Measurements from ENCODE around the gene MYBPC2. TPM values are rescaled to one million over a fixed set of nuclear protein-coding genes. Genes with fewer than 3 reads are reported as not detected.

The MYBPC2 gene
- total and polyA plus RNA-seq, 12 donors: 0.01 to 0.35 (median 0.13) TPM; not detected in 9

DNA sequence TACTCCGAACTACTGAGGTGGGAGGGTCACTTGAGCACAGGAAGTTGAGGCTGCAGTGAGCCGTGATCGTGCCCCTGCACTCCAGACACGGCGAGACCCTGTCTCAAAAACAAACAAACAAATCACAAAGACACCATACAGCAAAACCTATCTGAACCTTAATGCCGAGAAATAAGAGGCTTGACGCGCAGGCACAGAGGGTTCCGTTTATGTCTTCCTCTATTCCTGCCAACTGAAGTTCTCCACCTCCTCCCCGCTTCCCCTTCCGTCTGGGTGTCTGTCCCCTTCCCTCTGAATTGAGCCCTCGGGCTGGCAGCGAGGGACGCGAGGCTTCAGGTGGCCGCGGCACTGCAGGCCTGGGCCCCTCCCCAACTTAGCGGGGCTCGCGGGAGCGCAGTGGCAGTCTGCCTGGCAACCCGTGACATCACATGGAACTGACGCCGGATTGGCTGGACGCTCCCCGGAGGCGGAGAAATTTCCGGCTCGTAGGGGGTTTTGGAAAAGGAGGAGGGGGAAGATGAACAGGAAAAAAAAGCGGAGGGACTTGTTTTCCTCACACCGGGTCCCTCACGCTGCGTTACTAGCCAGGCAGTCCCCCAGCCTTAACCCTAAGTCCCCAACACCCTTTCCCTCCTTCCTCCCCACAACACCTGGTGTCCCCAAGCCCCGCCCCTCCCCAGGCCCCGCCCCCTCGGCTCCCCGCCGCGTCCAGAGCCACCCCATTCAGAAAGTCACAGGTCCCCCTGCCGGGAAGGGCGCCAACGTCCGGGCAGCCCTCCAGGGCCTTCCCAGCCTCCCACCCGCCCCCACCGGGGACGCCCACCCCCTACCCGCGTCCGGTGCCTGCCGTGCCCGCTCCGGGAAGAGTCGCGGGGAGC lies 1.1 kb upstream of the MYBPC2 start:
- peaks cover 0 to 46% (median 14%) of the 10 kb centered on the region in 7 donors for H3K27me3 ChIP-seq
- WGBS, 2 donors: 1 to 2% methylated on average over 49 to 54 of the region's 54 CpGs
- H3K4me1 ChIP-seq: peaks cover 0 to 31% (median 20%) of the 10 kb centered on the region in 9 donors
- no peaks in the 10 kb centered on the region for H3K9me3 ChIP-seq
- intact Hi-C loops (cut with DNase I): no loop called here
- ATAC-seq (peak; percentile 87 to 95 (median 93)), DNase-seq (peak; percentile 82 to 85)
- H3K4me3 ChIP-seq: peak overlapping the region; percentile 48 to 74 (median 68)
- H3K36me3 ChIP-seq: no peaks in the 10 kb centered on the region
- TF ChIP-seq, protein P1, sequence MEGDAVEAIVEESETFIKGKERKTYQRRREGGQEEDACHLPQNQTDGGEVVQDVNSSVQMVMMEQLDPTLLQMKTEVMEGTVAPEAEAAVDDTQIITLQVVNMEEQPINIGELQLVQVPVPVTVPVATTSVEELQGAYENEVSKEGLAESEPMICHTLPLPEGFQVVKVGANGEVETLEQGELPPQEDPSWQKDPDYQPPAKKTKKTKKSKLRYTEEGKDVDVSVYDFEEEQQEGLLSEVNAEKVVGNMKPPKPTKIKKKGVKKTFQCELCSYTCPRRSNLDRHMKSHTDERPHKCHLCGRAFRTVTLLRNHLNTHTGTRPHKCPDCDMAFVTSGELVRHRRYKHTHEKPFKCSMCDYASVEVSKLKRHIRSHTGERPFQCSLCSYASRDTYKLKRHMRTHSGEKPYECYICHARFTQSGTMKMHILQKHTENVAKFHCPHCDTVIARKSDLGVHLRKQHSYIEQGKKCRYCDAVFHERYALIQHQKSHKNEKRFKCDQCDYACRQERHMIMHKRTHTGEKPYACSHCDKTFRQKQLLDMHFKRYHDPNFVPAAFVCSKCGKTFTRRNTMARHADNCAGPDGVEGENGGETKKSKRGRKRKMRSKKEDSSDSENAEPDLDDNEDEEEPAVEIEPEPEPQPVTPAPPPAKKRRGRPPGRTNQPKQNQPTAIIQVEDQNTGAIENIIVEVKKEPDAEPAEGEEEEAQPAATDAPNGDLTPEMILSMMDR (IDR thresholded peaks at IDR 0.05): no peak
- H3K27ac ChIP-seq: peak overlapping the region in 8 of 10 donors; percentile 3 to 92 (median 66)

DNA sequence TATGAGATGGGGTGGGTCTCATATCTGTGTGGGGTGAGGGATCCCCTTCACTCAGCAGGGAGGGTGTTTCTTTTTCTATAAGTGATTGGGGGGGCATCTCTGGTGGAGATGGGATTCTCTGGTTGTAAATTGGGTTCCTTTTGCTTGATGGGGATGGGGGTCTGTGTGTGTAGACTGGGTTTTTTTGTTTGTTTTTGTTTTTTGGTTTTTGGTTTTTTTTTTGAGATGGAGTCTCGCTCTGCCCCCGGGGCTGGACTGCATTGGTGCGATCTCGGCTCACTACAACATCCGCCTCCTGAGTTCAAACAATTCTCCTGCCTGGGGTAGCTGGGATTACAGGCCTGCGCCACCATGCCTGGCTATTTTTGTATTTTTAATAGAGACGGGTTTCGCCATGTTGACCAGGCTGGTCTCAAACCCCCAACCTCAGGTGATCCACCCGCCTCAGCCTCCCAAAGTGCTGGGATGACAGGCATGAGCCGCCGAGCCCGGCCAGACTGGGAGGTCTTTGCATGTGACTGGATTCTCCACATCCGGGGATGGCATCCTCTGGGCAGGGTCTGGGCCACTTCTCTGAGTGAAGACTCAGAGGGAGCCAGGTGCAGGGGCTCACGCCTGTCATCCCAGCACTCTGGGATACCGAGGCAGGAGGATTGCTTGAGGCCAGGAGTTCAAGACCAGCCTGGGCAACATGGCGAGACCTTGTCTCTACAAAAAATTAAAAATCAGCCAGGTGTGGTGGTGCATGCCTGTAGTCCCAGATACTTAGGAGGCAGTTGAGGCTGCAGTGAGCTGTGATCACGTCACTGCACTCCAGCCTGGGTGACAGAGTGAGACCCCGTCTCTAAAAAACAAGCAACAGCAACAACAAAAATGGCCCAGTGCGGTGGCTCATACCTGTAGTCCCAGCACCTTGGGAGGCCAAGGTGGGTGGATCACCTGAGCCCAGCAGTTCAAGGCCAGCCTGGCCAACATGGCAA lies 799 bp downstream of the MYBPC2 start:
- peaks cover 0 to 46% (median 11%) of the 10 kb centered on the region in 7 donors for H3K27me3 ChIP-seq
- no peaks in the 10 kb centered on the region for H3K36me3 ChIP-seq
- WGBS, 2 donors: 65 to 68% methylated on average over 19 of the region's 19 CpGs
- H3K4me1 ChIP-seq: peaks cover 0 to 23% (median 15%) of the 10 kb centered on the region in 9 donors
- DNase-seq: no peak
- no peak overlapping the region for H3K27ac ChIP-seq
- ATAC-seq: no peak
- TF ChIP-seq, protein P1 (IDR thresholded peaks at IDR 0.05): no peak
- H3K4me3 ChIP-seq: no peak overlapping the region
- H3K9me3 ChIP-seq: no peaks in the 10 kb centered on the region
- intact Hi-C loops (cut with DNase I): no loop called here

DNA sequence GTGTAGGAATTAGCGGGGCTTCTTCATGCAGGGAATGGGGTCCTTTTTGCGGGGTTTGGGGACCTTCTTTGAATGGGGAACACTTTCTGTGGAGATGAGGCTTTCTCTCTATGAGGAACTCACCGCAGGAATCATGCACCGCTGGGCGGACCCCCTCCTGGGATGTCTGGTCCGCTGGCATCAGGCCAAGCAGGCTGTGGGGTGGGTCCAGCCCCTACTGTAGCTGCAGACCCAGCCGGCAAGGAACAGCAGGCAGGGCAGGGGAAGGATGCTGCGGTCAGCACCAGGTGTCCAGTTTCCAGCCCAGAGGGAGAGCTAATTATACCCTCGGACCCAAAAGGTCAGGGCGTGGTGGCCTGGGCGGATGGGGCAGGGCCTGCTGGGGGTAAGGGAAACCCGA lies 1.8 kb downstream of the MYBPC2 start:
- H3K4me1 ChIP-seq: peaks cover 0 to 23% (median 15%) of the 10 kb centered on the region in 9 donors
- 31 to 38% methylated on average over 12 of the region's 12 CpGs for WGBS, 2 donors
- DNase-seq (no peak), ATAC-seq (no peak)
- no peaks in the 10 kb centered on the region for H3K9me3 ChIP-seq
- H3K36me3 ChIP-seq: no peaks in the 10 kb centered on the region
- H3K4me3 ChIP-seq: no peak overlapping the region
- intact Hi-C loops (cut with DNase I): no loop called here
- no peak overlapping the region for H3K27ac ChIP-seq
- TF ChIP-seq, protein P1 (IDR thresholded peaks at IDR 0.05): no peak
- H3K27me3 ChIP-seq: peaks cover 0 to 42% (median 11%) of the 10 kb centered on the region in 7 donors

DNA sequence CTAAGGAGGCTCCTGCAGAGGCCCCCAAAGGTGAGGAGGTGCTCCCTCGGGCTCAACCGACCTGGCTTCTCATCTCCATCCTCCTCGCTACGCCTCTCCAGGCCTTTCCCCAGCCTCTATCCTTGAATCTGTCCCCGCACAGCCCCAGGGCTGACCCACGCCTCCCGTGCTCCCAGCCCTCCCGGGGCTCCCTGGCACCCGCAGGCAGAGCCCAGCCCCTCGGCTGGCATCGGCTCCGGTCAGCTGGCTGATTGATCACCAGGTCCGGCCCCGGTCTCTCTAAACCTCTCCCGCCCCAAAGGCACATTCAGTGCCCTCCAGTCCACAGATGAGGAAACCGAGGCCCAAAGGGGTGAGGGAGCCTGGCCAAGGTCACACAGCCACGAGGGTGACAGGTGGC lies 2.5 kb downstream of the MYBPC2 start:
- H3K36me3 ChIP-seq: no peaks in the 10 kb centered on the region
- intact Hi-C loops (cut with DNase I): no loop called here
- no peak overlapping the region for H3K4me3 ChIP-seq
- ATAC-seq (no peak), DNase-seq (no peak)
- H3K4me1 ChIP-seq: peaks cover 0 to 23% (median 15%) of the 10 kb centered on the region in 9 donors
- TF ChIP-seq, protein P1 (IDR thresholded peaks at IDR 0.05): no peak
- WGBS, 2 donors: 81 to 83% methylated on average over 17 of the region's 17 CpGs
- no peaks in the 10 kb centered on the region for H3K9me3 ChIP-seq
- no peak overlapping the region for H3K27ac ChIP-seq
- peaks cover 0 to 40% (median 11%) of the 10 kb centered on the region in 7 donors for H3K27me3 ChIP-seq
